Activated CD4-positive, alpha-beta T cell treated with anti-CD3 and anti-CD28 coated beads for 24 hours (primary cell): ENCODE results near the gene FITM1.
A peak's percentile ranks its signal among the peaks of the same experiment; 100 is the strongest.

Experiments
- DNase-seq, 2 donors: peaks; one replicate each; pipeline ENCODE4 v3.0.0-alpha.2; 2020; ENCODE audit warnings: low read depth in 2 of 2

The FITM1 gene, protein sequence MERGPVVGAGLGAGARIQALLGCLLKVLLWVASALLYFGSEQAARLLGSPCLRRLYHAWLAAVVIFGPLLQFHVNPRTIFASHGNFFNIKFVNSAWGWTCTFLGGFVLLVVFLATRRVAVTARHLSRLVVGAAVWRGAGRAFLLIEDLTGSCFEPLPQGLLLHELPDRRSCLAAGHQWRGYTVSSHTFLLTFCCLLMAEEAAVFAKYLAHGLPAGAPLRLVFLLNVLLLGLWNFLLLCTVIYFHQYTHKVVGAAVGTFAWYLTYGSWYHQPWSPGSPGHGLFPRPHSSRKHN

GRCh38 chr14:24130380-24130716, at the start of gene FITM1:
Gene FITM1, plus strand, starts transcription at chr14:24130659. Its CDS starts 905 bp downstream, at chr14:24131564.
- DNase-seq = no peak

- peak; percentile 53 to 64 for DNase-seq
These were observed 49.3 kb upstream of the FITM1 start for GRCh38 chr14:24080888-24081738.

GRCh38 chr14:24081739-24082211, 48.7 kb upstream of the FITM1 start:
- DNase-seq = no peak

GRCh38 chr14:24082411-24083080, 47.9 kb upstream of the FITM1 start:
- no peak for DNase-seq

- no peak for DNase-seq
These were observed 47.0 kb upstream of the FITM1 start for GRCh38 chr14:24083462-24083861.

DNA sequence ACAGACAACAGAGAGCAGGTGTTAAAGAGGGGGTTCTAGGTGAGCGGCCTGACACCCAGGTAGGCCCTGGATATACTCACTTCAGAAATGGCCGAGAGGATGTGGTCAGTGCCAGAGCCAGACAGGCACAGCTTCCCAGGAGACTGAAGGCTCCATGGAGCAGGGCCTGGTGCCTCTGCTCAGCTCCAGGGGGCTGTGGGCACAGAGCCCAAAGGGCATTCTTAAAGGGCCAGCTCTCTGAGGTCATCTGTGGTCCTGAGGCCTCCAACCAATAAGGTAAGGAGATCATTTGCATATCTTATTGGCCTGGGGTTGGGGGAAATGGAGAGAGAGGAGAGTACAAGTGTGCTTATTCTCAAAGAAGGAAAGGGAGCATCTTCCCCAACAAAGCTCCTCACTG, 46.0 kb upstream of the FITM1 start:
- no peak for DNase-seq

DNA sequence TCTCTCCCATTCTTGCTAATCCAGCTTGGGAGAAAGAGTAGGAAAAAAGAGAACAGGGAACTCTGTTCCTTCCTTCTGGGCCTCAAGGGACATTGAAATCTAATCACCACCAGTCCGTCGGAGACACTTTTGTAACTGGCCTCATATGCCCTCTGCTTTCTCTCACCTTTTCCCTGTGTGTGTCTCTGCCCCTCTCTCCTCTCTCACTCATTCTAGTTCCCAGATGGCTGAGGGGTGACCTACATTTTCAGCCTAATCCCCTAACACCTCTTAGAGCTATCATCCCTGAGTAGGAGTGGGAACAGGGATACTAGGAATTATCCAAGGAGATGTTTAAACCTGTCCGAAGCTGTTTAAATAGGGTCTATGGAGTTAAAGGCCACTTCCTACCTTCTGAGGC, 45.2 kb upstream of the FITM1 start:
- no peak for DNase-seq

- DNase-seq = no peak
These were observed 44.1 kb upstream of the FITM1 start for GRCh38 chr14:24086193-24086955.

- no peak for DNase-seq
These were observed 43.5 kb upstream of the FITM1 start for GRCh38 chr14:24087004-24087403.

DNA sequence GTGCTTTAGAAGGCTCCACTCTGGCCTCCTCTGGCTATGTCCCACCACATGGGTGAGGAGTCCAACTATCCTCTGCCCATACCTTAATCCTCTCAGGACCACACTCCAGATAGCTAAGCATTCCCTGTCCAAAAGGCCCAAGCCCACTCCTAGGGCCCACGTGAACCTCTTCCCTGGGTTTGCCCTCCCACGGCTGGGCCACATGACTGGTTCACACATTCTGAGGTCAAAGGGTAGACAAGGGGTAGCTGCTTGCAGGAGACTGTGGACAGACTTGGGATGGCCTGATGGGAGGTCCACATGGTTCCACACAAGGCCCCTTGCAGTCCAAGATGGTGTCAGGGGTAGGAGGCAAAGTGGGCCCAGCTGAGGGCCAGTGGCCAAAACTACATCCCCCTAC, 42.4 kb upstream of the FITM1 start:
- no peak for DNase-seq

- DNase-seq = no peak
These were observed 40.6 kb upstream of the FITM1 start for GRCh38 chr14:24089890-24090289.

GRCh38 chr14:24092110-24092504, 38.4 kb upstream of the FITM1 start:
- DNase-seq = no peak

DNA sequence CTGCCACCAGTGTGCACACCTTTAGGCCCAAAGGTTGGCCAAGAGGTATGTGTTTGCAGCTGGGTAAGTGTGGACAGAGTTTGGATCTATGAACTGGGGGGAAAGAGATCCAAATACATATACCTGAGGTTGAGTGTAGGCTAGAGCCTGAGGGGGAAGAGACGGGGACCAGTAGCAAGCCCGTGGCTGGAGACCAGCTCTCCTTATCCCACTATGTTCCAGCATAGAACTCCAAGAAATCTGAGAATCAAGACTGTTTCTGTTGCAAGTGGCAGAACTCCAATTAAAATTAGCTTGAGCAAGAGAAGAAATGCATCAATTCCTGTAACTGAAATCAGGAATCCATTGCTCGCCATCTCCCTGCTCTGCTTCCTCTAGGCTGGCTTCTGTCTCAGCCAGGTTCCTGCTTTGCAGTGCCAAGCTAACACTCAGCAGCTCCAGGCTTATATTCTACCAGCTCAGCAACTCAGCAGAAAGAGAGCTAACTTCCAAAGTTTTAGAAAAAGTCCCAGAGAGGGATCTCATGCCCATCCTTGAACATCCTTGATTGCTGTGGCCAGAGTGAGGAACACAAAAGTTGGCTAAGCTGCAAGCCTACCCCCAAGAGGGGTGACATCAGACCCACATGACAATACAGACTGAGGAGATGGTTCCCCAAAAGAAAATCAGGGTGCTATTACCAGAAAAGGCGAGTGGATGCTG, 37.8 kb upstream of the FITM1 start:
- no peak for DNase-seq

DNA sequence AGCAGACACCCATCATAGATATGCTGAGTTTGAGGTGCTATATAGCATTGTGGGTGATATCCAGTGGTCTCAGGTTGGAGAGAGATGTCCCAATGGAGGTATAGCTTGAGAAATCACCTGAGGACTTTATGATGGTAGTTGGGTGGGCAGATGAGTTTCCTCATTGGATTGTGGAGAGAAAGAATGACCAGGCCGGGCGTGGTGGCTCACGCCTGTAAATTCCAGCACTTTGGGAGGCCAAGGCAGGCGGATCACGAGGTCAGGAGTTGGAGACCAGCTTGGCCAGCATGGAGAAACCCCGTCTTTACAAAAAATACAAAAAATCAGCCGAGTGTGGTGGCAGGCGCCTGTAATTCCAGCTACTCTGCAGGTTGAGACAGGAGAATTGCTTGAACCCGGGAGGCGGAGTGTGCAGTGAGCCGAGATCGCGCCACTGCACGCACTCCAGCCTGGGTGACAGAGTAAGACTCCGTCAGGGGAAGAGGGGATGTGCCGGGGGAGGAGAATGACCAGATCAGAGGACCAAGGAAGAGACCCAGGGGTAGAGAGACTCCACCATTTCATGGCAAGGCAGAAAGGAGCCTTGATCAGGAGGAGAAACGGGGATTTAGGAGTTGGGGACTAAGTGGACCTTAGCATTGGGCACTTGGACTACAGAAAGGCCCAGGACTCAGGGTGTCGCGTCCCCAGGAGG, 37.1 kb upstream of the FITM1 start:
- no peak for DNase-seq

DNA sequence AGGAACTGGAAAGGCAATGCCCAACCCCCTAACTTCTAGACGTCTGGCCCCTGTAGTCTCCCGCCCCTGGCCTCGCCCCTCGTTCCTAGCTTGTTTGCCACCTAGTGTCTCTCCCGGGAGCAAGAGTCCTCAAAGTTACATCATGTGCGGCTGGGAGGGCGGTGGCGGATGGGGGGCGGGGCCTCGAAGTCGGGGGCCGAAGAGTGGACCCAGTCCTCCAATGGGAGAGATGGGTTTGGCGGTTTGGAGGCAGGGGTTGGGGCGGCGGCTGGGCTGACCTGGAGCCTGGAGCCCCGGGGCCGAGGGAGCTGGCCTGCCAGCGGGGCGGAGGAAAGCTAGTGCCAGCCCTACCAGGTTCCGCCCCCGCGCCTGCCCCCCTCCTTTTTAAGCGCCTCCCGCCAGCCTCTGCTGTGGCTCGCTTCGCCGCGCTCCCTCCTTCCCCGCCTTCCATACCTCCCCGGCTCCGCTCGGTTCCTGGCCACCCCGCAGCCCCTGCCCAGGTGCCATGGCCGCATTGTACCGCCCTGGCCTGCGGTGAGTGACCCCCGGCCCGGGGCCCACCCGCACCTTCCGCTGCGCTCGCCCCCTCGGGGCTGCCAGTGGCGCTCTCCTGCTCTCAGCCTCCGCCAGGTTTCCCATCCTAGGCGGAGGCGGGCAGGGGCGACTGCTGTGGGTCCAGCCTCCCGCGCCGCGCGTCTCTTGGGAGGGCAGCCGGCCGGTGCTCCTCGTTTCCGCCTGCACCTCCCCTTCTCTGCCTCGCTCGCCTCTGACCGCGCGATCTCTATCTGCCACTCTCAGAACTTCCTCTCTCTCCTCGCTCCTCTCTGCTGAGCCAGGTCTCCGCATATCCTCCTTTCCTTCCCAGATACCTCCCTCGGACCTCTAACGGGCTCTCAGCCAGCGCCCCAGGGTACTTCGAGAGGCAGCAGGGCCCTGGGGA, 36.3 kb upstream of the FITM1 start, which contains the start of gene PCK2:
TSS of gene PCK2 (plus strand) at position 411 of the 940 bp plus-strand sequence. CDS start at position 506, 95 bp downstream.
- peak; percentile 85 to 89 for DNase-seq

DNA sequence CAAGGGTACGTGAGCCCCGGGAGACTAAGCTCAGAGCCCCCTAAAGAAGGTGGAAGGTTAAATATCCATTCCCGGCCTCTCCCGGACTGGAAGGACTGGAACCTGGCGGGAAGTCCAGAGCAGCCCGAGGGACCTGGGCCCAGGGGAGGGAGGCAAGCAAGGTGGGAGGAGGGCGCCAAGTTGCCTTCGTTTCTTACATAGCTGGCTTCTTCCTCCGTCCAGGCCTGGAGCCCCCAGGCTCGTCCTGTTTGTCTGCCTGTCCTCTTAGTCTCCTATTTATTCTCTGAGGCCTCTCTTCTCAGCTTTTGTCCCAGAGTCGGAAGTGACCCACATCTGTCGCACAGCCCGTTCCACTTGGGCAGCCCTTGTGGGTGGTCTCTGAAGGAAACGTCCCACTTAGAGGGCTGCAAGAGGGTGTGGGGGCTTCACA, 35.6 kb upstream of the FITM1 start:
- DNase-seq = no peak

GRCh38 chr14:24095271-24096068, 35.0 kb upstream of the FITM1 start:
- peak in 1 of 2 donors; percentile 56 for DNase-seq

DNA sequence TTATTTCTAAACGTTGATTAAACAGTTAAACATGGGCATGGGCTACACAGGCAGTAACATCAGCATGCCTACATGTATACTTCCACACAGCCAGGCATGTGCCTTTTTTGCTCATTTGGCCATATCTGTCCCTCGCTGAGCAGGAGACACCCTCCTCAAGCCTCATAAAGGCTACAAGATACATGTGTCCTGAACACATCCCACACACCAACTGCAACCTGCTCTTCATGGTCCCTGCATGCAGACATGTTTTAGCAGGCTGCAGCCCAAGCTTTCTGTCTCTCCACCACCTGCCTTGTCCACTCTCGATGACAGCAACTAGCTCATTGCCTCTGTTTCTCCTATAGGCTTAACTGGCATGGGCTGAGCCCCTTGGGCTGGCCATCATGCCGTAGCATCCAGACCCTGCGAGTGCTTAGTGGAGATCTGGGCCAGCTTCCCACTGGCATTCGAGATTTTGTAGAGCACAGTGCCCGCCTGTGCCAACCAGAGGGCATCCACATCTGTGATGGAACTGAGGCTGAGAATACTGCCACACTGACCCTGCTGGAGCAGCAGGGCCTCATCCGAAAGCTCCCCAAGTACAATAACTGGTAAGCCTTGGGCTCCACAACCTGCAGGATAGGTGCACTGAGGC, 33.8 kb upstream of the FITM1 start:
- DNase-seq = no peak
